GM10248 (cell line): Measurements from ENCODE around the gene CDKAL1.

ENCODE experiments used
- CTCF ChIA-PET: fragments of 300-600 bp; sonication (Branson Sonifier 250); formaldehyde crosslinking; extraction: SDS; loops from one replicate; lab custom pipeline; 2021; ENCODE audit warnings: antibody characterized with exemption; lab: Yijun Ruan, JAX
- POLR2A ChIA-PET: fragments of 350-650 bp; sonication (Branson Sonifier 250); formaldehyde crosslinking; extraction: SDS; loops from one replicate; lab custom pipeline; 2020; ENCODE audit warnings: antibody characterized with exemption; lab: Yijun Ruan, JAX
- DNase-seq: peaks from one replicate; pipeline ENCODE4 v3.0.0; 2012; ENCODE audit errors: extremely low spot score
- TF ChIP-seq, protein P1 (sequence below): IDR thresholded peaks from 2 replicates; pipeline ENCODE4 v1.5.1; 2012; ENCODE audit warnings: mild to moderate bottlenecking, low read depth; ENCODE audit errors: extremely low read depth, missing control alignments, control extremely low read depth

Gene CDKAL1

DNA sequence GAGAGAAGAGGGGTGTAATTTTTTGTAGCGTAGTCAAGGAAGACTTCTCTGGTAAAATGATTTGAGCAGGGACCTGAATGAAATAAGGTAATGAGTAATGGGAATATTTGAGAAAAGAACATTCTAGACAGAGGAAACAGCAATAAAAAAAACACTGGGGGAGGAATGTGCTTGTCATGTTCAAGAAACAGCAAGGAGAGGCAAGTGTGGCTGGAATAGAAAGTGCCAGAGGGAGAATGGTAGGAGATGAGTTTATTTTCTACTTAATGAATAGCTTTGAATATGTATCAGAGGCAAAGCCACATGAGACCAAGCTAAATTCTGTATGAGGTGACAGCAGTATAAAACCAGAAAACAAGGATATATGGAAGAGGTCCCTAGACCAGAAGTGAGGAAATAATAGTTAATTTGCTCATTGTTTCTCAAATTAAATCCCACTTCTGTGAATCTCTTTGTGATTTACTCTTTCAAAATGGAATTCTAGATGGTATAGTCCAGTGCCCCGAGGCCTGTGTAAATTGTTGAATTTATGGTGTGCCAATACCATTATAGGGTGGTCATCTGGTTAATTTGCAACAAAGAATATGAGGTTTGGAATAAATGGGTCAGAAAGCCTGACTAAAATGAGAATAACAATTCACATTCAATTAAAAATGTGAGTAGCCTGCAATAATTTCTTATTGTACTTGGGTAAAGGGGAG is 170.2 kb downstream of the CDKAL1 start:
- POLR2A ChIA-PET: no interaction called here
- CTCF ChIA-PET: interaction anchor here (0.9 to 1.7 kb wide), 4 partner anchors 13 to 274 kb away, joined by 3 to 4 read pairs (median 4); no protein-coding TSS in a partner anchor
- TF ChIP-seq, protein P1, sequence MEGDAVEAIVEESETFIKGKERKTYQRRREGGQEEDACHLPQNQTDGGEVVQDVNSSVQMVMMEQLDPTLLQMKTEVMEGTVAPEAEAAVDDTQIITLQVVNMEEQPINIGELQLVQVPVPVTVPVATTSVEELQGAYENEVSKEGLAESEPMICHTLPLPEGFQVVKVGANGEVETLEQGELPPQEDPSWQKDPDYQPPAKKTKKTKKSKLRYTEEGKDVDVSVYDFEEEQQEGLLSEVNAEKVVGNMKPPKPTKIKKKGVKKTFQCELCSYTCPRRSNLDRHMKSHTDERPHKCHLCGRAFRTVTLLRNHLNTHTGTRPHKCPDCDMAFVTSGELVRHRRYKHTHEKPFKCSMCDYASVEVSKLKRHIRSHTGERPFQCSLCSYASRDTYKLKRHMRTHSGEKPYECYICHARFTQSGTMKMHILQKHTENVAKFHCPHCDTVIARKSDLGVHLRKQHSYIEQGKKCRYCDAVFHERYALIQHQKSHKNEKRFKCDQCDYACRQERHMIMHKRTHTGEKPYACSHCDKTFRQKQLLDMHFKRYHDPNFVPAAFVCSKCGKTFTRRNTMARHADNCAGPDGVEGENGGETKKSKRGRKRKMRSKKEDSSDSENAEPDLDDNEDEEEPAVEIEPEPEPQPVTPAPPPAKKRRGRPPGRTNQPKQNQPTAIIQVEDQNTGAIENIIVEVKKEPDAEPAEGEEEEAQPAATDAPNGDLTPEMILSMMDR: no peak
- DNase-seq: no peak

DNA sequence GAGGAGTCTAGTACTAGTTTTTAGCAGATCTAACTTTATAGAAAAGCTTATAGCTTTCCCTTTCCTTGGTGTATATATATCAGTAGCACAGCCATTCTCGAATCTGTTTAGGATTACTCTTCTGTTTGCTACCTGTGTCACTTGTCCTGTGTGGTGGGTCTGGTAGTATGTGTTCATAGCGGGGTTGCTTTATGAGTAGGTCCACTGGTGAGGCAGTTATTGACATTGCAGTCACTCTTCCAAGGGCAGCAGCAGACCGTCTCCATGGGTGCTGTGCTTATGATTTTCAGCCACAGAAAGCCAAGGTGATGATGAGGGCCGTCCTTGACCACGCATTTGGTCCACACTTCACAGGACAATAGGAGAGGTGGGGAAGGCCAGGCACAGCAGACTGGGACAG is 171.5 kb downstream of the CDKAL1 start:
- TF ChIP-seq, protein P1: no peak
- ChIA-PET CTCF (interaction anchor here (0.9 to 1.4 kb wide), 2 partner anchors 12 to 21 kb away, joined by 3 to 4 read pairs; no protein-coding TSS in a partner anchor), POLR2A (no interaction called here)
- no peak for DNase-seq

DNA sequence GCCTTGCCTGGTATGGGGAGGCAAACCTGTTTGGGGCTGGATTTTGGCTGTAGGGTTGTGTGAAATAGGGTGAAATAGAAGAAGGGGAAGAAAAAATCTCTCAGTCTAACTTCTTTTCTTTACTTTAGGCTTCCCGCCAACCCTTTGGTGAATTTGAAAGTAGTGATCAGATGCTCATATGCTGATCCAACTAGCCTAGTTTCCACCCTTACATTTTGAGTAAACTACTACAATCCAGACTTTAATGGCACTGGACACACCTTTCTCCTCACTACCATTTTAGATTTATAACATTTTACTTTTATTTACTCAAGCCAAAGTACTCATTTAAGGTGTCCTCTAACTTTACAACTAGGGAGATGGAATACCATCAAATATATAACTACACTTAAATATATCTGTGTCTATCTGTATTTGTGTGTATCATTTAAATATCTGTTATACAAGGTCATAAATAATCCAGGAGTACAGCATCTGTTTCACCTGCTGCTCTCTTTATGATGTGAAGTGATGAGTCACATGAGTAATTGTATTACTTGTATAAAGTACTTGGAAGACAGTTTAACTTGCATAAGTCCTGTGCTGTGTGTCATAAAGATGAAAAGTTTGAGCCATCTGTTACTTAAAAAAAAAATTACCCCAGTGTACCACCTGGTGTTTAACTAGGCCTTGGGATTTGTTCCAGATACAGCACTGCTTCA is 172.1 kb downstream of the CDKAL1 start:
- ChIA-PET POLR2A (no interaction called here), CTCF (no interaction called here)
- DNase-seq: no peak
- TF ChIP-seq, protein P1: no peak

DNA sequence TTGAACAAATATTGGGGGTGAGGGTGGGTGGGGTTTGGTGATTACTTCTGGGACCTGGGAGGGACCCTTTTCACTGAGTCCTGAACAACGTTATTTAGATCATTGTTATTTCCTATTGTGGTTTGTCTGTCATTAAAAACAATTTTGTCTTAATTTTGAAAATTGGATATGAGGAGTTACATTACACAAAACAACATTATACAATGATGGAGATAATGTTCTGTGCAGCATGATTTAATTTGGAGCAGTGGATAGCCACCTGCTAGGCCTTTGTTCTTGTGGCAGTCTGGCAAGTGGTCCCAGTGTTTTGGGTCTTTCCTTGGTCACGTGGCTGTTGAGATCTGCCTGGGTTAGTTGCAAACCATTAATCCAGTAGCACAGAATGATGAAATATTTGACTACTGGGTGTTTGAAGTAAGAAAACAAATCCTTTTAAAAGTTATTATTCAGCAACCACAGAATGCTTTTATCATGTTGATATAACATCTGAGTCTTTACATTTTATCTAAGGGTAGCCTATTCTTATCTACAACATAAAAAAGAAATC is 172.8 kb downstream of the CDKAL1 start:
- ChIA-PET POLR2A (no interaction called here), CTCF (no interaction called here)
- DNase-seq: no peak
- TF ChIP-seq, protein P1: no peak

DNA sequence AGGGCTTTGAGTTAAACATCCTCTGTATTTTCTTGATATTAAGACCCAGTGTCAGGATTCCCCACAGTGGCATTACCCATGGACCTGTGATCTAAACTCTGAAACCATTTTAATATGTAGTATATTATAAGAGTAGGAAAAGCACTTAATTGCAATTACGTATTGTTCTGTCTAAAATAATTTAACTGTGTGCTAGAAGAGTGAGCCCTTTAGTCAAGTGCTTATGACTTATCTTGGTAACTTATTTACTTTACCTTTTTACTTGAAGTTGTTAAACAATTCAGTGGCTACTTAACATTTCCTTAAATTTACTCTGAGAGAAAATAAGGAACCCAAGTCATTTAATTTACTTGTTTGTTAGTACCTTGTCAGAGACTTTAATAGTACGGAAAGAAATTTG is 173.6 kb downstream of the CDKAL1 start:
- POLR2A ChIA-PET: no interaction called here
- DNase-seq: no peak
- CTCF ChIA-PET: interaction anchor here (1.5 kb wide), 1 partner anchor 11 kb away, joined by 5 read pairs; no protein-coding TSS in a partner anchor
- TF ChIP-seq, protein P1: no peak

DNA sequence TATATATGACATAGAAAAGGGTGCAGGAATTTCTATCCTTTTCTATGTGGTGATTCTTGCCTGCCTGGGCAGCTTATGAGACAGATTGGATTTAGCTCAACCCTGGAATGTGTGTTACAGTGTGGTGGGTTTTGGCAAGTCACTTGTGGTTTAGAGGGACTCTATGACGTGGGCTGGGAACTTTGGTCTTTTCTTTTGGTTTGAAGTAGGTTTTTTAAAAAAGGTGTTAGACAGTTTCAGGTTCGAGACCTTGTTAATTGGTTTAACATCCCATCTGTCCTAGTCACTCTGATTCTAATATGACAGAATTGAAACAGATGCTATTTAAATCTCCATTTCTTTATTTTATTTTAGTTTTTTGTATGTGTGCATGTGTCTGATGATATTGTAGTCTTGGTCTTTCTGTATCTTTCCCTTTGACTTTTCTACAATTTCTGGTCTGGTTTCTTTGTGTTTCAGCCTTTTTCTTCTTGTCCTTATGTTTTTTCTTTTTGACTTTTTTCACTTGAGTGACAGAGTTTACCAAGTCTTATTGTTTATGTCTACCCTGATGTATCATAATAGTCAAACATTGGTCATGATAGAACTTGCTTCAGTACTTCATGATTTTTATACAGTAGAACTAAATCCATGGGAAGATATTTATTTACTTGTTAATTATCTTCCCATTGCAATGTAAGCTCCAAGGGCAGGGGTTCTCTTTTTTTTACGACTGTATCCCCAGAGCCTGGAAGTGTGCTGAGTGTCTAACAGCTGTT is 174.3 kb downstream of the CDKAL1 start:
- DNase-seq: peak; percentile 21
- ChIA-PET POLR2A (no interaction called here), CTCF (interaction anchor here (1.5 kb wide), 2 partner anchors 10 to 13 kb away, joined by 4 to 5 read pairs; no protein-coding TSS in a partner anchor)
- TF ChIP-seq, protein P1: no peak
